ENCODE data around the gene PSTPIP1.

DNA sequence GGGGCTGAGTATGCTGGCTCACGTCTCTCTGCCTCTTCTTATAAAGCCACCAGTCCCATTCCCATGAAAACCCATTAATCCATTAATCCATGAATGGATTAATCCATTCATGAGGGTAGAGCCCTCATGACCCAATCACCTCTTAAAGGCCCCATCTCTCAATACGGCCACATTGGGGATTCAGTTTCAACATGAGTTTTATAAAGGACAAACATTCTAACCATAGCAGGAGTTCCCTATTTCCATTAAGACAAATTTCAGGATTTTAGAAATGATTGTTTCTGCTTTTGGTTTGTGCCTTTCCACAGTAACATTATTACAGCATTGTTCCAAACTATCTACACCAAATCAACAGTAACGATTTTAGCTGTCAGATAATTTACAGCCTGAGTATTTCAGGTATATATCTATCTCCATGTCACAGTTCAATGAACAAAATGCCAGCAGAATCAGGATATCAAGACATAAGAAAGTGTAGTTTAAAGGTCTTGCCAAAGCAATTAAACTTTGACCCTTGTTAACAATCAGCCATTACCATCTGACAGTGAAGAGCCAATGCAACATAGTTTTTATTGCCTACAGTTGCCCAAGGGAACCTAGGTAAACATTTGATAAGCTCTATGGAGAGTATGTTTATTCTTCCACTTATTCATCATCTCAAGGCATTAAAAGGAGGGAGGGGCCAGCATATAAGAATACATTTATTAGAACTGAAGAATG is 72.2 kb downstream of the PSTPIP1 start:
- TF ChIP-seq, protein P1, sequence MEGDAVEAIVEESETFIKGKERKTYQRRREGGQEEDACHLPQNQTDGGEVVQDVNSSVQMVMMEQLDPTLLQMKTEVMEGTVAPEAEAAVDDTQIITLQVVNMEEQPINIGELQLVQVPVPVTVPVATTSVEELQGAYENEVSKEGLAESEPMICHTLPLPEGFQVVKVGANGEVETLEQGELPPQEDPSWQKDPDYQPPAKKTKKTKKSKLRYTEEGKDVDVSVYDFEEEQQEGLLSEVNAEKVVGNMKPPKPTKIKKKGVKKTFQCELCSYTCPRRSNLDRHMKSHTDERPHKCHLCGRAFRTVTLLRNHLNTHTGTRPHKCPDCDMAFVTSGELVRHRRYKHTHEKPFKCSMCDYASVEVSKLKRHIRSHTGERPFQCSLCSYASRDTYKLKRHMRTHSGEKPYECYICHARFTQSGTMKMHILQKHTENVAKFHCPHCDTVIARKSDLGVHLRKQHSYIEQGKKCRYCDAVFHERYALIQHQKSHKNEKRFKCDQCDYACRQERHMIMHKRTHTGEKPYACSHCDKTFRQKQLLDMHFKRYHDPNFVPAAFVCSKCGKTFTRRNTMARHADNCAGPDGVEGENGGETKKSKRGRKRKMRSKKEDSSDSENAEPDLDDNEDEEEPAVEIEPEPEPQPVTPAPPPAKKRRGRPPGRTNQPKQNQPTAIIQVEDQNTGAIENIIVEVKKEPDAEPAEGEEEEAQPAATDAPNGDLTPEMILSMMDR (IDR thresholded peaks at IDR 0.05; ENCODE audit: low read depth, low read length), result no peak
- no peak for TF ChIP-seq EZH2phosphoT487 (IDR thresholded peaks at IDR 0.05; ENCODE audit: low read depth)
